Activated CD4-positive, CD25-positive, alpha-beta regulatory T cell (primary cell): ENCODE measurements around the gene PAPPA2.
"Not testable (repeated sequence)": the region's sequence is repeated elsewhere in the genome, so short reads cannot be mapped to it uniquely, and the experiment has no call there.

Experiments used
- DNase-seq, 4 experiments: peaks; one replicate each; lab custom pipeline; 2025; lab: John Stamatoyannopoulos, UW

PAPPA2 gene

GRCh38 chr1:176693697-176694329 is 230.8 kb downstream of the PAPPA2 start:
- DNase-seq, result no peak

GRCh38 chr1:176694713-176695112 is 231.7 kb downstream of the PAPPA2 start:
- DNase-seq, result no peak

- DNase-seq, result no peak
Observed at GRCh38 chr1:176696109-176696508, 233.1 kb downstream of the PAPPA2 start.

- no peak for DNase-seq
Observed at GRCh38 chr1:176696689-176697088, 233.7 kb downstream of the PAPPA2 start.

- no peak for DNase-seq
Observed at GRCh38 chr1:176699821-176700220, 236.8 kb downstream of the PAPPA2 start.

GRCh38 chr1:176701151-176701866 is 238.3 kb downstream of the PAPPA2 start:
- no peak for DNase-seq

GRCh38 chr1:176702901-176703300 is 239.9 kb downstream of the PAPPA2 start:
- no peak for DNase-seq

GRCh38 chr1:176705585-176705984 is 242.6 kb downstream of the PAPPA2 start:
- no peak for DNase-seq

GRCh38 chr1:176717066-176717750 is 254.2 kb downstream of the PAPPA2 start:
- no peak for DNase-seq

- DNase-seq, result no peak
Observed at GRCh38 chr1:176719447-176719846, 256.5 kb downstream of the PAPPA2 start.

- DNase-seq, result no peak
Observed at GRCh38 chr1:176720838-176721237, 257.9 kb downstream of the PAPPA2 start.

- no peak for DNase-seq
Observed at GRCh38 chr1:176733661-176734060, 270.7 kb downstream of the PAPPA2 start.

GRCh38 chr1:176735201-176735600 is 272.2 kb downstream of the PAPPA2 start:
- DNase-seq, result no peak

GRCh38 chr1:176736015-176736414 is 273.0 kb downstream of the PAPPA2 start:
- DNase-seq, result no peak

- DNase-seq, result no peak
Observed at GRCh38 chr1:176741181-176741580, 278.2 kb downstream of the PAPPA2 start.

- DNase-seq, result no peak
Observed at GRCh38 chr1:176742322-176742721, 279.3 kb downstream of the PAPPA2 start.

GRCh38 chr1:176744142-176744541 is 281.2 kb downstream of the PAPPA2 start:
- DNase-seq, result no peak

- no peak for DNase-seq
Observed at GRCh38 chr1:176745945-176746344, 283.0 kb downstream of the PAPPA2 start.

GRCh38 chr1:176752505-176752904 is 289.5 kb downstream of the PAPPA2 start:
- no peak for DNase-seq

GRCh38 chr1:176754676-176755075 is 291.7 kb downstream of the PAPPA2 start:
- no peak for DNase-seq

- DNase-seq, result not testable (repeated sequence)
Observed at GRCh38 chr1:176756817-176757216, 293.8 kb downstream of the PAPPA2 start.

- DNase-seq, result no peak
Observed at GRCh38 chr1:176765608-176766007, 302.6 kb downstream of the PAPPA2 start.

- DNase-seq, result no peak
Observed at GRCh38 chr1:176766779-176767178, 303.8 kb downstream of the PAPPA2 start.
